HG02970 (cell line): Measurements from ENCODE around the gene MORN3.

Experiments
- ATAC-seq: cut with Tn5 transposase; IDR thresholded peaks from one replicate; pipeline ENCODE4 v1.9.1; 2021; ENCODE audit warnings: mild to moderate bottlenecking, moderate library complexity, moderate number of reproducible peaks; ENCODE audit not compliant: unreplicated experiment, low FRiP score

MORN3 gene

GRCh38 chr12:121610239-121611149 lies 59.0 kb downstream of the MORN3 start:
- ATAC-seq, result no peak

GRCh38 chr12:121608301-121608700 lies 61.2 kb downstream of the MORN3 start:
- no peak for ATAC-seq

DNA sequence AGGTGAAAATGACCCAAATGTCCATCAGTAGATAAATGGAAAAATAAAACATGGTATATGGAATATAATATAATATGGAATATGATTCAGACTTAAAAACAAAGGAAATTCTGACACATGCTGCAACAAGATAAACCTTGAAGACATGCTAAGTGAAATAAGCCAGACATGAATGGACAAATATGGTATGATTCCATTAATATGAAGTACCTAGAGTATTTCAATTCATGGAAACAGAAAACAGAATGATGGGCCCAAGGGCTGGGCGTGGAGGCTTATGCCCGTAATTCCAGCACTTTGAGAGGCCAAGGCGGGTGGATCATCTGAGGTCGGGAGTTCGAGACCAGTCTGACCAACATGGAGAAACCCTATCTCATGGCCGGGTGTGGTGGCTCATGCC lies 65.9 kb downstream of the MORN3 start:
- ATAC-seq, result no peak

DNA sequence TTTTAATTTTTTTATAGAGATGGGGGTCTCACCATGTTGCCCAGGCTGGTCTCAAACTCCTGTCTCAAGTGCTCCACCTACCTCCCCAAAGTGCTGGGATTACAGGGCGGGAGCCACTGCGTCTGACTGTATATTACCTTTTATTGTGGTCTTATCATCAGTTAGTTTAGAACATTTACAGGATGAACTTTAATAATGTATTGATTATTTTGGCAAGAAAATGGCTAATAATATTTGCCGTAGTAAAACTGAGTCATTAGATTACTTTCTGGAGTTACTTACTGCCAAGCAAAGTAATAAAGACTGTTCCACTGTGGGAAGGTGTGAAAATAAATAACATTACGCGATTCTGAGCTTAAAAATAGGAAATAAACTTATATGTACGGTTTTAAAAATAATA lies 66.7 kb downstream of the MORN3 start:
- no peak for ATAC-seq

DNA sequence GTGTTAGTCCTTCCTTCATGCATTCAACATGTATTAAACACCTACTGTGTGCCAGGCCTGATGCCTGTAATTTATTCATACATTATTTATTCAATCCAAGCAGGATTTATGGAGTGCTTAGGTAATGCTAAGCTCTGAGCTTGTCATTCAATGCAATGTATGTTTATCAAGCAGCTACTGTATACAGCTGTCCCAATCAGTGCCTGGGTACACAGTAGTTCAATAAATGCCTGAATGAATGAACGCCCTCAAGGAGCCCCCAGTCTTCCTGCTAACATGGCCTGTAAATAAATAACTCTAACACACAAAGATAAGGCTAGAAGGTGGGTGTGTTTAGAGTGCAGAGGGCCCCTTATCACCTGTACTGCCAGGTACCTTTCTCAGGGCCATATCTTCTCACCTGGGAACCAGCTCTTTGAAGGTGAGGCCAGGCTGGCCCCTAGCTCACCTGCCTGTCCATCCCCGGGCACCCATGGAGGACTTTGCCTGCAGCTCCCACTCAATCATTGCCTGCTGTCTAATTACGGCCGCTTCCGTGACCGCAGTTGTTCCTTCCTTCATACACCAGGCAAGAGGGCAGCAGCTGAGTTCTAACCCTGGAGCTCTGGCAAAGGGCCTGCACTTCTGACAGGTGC lies 68.6 kb downstream of the MORN3 start:
- ATAC-seq, result no peak
